Activated CD8-positive, alpha-beta T cell treated with anti-CD3 and anti-CD28 coated beads for 36 hours (primary cell): ENCODE measurements around the gene PSMC3IP. TPM values are rescaled to one million over a fixed set of nuclear protein-coding genes. Genes with fewer than 3 reads are reported as not detected.
"Not testable (repeated sequence)": the region's sequence is repeated elsewhere in the genome, so short reads cannot be mapped to it uniquely, and the experiment has no call there.

Experiments
- ATAC-seq: fragments of 200-7000 bp; cut with Tn5 transposase; one replicate; pipeline ENCODE4 v1.10.0; 2021; ENCODE audit warnings: mild to moderate bottlenecking, moderate library complexity
- CTCF ChIA-PET: fragments of 350-600 bp; sonication (Branson Sonifier 250); formaldehyde crosslinking; loops from one replicate; lab custom pipeline; 2021; ENCODE audit warnings: antibody characterized with exemption; lab: Charles Lee
- POLR2A ChIA-PET: fragments of 350-600 bp; sonication (Branson Sonifier 250); formaldehyde crosslinking; loops from one replicate; lab custom pipeline; 2021; ENCODE audit warnings: antibody characterized with exemption; lab: Charles Lee
- DNase-seq: peaks from one replicate; pipeline ENCODE4 v3.0.0-alpha.2; 2020
- H3K27ac Mint-ChIP-seq: one replicate; pipeline ENCODE4 v1.8.0; 2021; ENCODE audit warnings: mild to moderate bottlenecking, mixed read lengths
- H3K27me3 Mint-ChIP-seq: one replicate; pipeline ENCODE4 v1.8.0; 2021; ENCODE audit warnings: mixed read lengths
- H3K36me3 Mint-ChIP-seq: one replicate; pipeline ENCODE4 v1.8.0; 2021; ENCODE audit warnings: low read depth, mixed read lengths
- H3K4me1 Mint-ChIP-seq: one replicate; pipeline ENCODE4 v1.8.0; 2021; ENCODE audit warnings: low read depth, mixed read lengths
- H3K4me3 Mint-ChIP-seq: one replicate; pipeline ENCODE4 v1.8.0; 2021; ENCODE audit warnings: mild to moderate bottlenecking, moderate library complexity, mixed read lengths
- H3K9me3 Mint-ChIP-seq: one replicate; pipeline ENCODE4 v1.8.0; 2021; ENCODE audit warnings: mixed read lengths
- intact Hi-C: fragments of 100-400 bp; cut with micrococcal nuclease; formaldehyde crosslinking; loops from one replicate; pipeline ENCODE4 v1.10.0; 2022
- total RNA-seq, 2 experiments: library from RNA; stranded (reverse); gene quantifications; one replicate each; pipeline ENCODE4 v1.2.3, GENCODE V29; 2021
- TF ChIP-seq, protein P1 (sequence below): fragments of 200-600 bp; IDR thresholded peaks from one replicate; pipeline ENCODE4 v1.8.0; 2022; ENCODE audit warnings: antibody characterized with exemption, mild to moderate bottlenecking

Gene PSMC3IP
- total RNA-seq, 2 experiments from 2014 or later, result 18.1 to 21.4 TPM

DNA sequence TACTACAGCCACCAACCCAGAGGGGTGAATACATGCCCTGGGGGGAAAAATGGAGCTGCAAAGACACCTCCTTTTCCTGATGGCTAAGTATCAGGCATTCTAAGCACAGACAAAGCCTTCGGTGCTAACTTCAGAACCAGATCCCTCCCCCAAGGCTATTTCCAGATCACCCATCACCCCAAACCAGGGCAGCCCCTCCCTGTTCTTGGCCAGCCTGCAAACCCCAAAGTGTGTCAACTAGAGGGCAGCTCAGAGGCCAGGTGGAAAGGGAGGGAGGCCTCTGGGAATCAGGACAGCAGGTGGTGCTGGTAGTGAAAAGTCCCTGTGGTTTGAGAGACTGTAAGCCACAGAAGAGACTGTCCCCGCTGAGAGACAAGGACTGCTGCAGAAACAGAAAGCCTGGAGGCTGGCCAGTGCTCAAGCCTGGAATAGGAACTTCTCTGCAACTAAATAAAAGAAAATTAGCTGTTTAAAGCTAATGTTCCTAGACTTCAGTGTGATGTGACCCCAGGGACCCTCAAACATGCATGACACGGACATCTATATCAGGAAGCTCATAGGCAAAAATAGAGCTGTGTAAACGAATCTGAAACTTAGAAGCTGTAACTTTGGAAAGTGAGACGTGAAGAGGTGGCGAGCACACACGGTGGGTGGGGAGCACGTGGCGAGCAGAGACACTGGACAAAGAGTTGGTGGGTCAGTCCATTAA, 41.1 kb upstream of the PSMC3IP start:
- Mint-ChIP-seq H3K27ac (no peak overlapping the region), H3K4me3 (no peak overlapping the region), H3K27me3 (no peaks in the 10 kb centered on the region), H3K9me3 (no peaks in the 10 kb centered on the region), H3K4me1 (peaks cover 9% of the 10 kb centered on the region), H3K36me3 (peaks cover 22% of the 10 kb centered on the region)
- intact Hi-C loops, result no loop called here
- ATAC-seq, result no peak
- CTCF ChIA-PET, result interaction anchor here (0.8 to 1.8 kb wide), 3 partner anchors 9 to 79 kb away, joined by 3 to 5 read pairs (median 3); partner anchors contain the start of genes RETREG3 and TUBG1
- POLR2A ChIA-PET, result interaction anchor here (1.0 to 1.9 kb wide), 5 partner anchors 9 to 41 kb away, joined by 3 to 5 read pairs (median 3); partner anchors contain the start of genes PSMC3IP, RETREG3 and TUBG1
- TF ChIP-seq, protein P1, sequence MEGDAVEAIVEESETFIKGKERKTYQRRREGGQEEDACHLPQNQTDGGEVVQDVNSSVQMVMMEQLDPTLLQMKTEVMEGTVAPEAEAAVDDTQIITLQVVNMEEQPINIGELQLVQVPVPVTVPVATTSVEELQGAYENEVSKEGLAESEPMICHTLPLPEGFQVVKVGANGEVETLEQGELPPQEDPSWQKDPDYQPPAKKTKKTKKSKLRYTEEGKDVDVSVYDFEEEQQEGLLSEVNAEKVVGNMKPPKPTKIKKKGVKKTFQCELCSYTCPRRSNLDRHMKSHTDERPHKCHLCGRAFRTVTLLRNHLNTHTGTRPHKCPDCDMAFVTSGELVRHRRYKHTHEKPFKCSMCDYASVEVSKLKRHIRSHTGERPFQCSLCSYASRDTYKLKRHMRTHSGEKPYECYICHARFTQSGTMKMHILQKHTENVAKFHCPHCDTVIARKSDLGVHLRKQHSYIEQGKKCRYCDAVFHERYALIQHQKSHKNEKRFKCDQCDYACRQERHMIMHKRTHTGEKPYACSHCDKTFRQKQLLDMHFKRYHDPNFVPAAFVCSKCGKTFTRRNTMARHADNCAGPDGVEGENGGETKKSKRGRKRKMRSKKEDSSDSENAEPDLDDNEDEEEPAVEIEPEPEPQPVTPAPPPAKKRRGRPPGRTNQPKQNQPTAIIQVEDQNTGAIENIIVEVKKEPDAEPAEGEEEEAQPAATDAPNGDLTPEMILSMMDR, result no peak
- no peak for DNase-seq

DNA sequence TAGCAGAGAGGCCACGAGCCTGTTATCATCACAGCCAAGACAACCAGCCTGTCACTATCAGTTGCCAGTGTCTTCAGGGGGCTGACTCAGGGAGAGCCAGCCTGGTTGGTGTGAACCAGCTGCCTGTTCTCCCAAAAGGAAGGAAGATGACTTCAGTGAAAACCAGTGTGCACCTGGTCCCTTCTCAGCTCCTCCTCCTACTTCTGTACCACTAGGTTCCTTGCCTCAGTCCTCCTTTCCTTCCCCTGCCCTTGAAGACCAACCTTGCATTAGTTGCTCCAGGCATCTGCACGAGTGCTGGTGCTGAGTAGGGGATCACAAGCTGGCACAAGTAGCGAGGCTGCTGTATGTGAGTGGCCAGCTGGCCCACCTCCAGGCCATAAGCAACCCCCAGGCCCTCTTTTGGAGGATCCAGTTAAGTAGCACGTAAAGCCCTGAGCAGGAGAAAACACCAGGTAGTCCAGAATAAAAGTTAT, 40.5 kb upstream of the PSMC3IP start:
- H3K36me3 Mint-ChIP-seq, result peaks cover 24% of the 10 kb centered on the region
- no peaks in the 10 kb centered on the region for H3K9me3 Mint-ChIP-seq
- ChIA-PET CTCF (interaction anchor here (0.7 to 1.8 kb wide), 4 partner anchors 8 to 79 kb away, joined by 3 to 5 read pairs (median 3); partner anchors contain the start of genes RETREG3 and TUBG1), POLR2A (interaction anchor here (1.2 to 1.9 kb wide), 4 partner anchors 9 to 14 kb away, joined by 3 to 5 read pairs (median 4); partner anchors contain the start of genes RETREG3 and TUBG1)
- H3K27ac Mint-ChIP-seq, result no peak overlapping the region
- intact Hi-C loops, result no loop called here
- no peaks in the 10 kb centered on the region for H3K27me3 Mint-ChIP-seq
- H3K4me3 Mint-ChIP-seq, result no peak overlapping the region
- ATAC-seq (no peak), DNase-seq (no peak)
- H3K4me1 Mint-ChIP-seq, result peaks cover 9% of the 10 kb centered on the region
- TF ChIP-seq, protein P1, result no peak

DNA sequence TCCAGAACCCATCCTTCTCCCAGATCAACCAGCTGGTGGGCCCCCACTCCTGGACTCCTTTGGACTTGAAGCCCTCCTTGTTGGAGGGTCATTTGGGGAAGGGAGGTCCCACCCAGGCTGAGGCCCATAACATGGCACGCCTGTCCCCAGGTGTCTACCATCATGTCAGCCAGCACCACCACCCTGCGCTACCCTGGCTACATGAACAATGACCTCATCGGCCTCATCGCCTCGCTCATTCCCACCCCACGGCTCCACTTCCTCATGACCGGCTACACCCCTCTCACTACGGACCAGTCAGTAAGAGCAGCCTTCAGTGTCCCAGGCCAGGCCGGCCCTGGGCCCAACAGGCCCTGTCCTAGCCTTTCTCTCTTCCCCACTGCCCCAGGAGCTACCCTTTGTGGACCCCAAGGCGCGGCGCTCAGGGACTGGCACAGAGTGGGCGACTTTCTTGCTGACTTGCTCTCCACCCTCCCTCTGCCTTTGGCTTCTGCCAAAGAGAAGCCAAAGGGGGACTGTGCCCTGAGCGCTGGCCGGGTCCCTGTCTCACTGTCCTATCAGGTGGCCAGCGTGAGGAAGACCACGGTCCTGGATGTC, 36.3 kb upstream of the PSMC3IP start:
- CTCF ChIA-PET, result interaction anchor here (0.9 to 1.2 kb wide), 2 partner anchors 9 to 36 kb away, joined by 3 read pairs; partner anchors contain the start of gene PSMC3IP
- TF ChIP-seq, protein P1, result no peak

DNA sequence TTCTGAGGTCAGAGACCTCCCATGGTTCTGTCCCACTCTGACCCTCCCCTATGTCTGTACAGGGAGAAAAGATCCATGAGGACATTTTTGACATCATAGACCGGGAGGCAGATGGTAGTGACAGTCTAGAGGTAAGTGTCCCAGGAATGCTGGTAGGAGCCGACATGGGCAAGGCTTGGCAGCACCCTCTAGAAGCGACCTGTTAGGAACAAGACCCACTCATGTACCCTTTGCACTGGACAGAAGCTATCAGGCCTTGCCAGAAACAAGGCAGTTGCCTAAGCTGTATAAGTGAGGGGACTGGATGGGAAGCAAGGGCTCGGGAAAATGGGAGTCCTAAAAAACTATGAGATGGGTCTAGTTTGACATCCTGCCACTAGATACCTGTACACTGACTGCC, 34.5 kb upstream of the PSMC3IP start:
- Mint-ChIP-seq H3K4me1 (peaks cover 11% of the 10 kb centered on the region), H3K9me3 (no peaks in the 10 kb centered on the region), H3K27me3 (no peaks in the 10 kb centered on the region), H3K36me3 (peaks cover 36% of the 10 kb centered on the region), H3K27ac (no peak overlapping the region), H3K4me3 (no peak overlapping the region)
- ATAC-seq, result no peak
- intact Hi-C loops, result no loop called here
- DNase-seq, result no peak
- TF ChIP-seq, protein P1, result no peak
- CTCF ChIA-PET, result interaction anchor here (1.2 kb wide), 1 partner anchor 34 kb away, joined by 8 read pairs; the partner anchor contains the start of gene PSMC3IP
- POLR2A ChIA-PET, result no interaction called here

More for the DNA sequence above, 36.3 kb upstream of the PSMC3IP start:
- Mint-ChIP-seq H3K27me3 (no peaks in the 10 kb centered on the region), H3K27ac (no peak overlapping the region), H3K4me1 (peaks cover 9% of the 10 kb centered on the region), H3K36me3 (peaks cover 36% of the 10 kb centered on the region), H3K9me3 (no peaks in the 10 kb centered on the region), H3K4me3 (no peak overlapping the region)
- POLR2A ChIA-PET, result no interaction called here
- intact Hi-C loops, result no loop called here
- no peak for ATAC-seq
- DNase-seq, result no peak

DNA sequence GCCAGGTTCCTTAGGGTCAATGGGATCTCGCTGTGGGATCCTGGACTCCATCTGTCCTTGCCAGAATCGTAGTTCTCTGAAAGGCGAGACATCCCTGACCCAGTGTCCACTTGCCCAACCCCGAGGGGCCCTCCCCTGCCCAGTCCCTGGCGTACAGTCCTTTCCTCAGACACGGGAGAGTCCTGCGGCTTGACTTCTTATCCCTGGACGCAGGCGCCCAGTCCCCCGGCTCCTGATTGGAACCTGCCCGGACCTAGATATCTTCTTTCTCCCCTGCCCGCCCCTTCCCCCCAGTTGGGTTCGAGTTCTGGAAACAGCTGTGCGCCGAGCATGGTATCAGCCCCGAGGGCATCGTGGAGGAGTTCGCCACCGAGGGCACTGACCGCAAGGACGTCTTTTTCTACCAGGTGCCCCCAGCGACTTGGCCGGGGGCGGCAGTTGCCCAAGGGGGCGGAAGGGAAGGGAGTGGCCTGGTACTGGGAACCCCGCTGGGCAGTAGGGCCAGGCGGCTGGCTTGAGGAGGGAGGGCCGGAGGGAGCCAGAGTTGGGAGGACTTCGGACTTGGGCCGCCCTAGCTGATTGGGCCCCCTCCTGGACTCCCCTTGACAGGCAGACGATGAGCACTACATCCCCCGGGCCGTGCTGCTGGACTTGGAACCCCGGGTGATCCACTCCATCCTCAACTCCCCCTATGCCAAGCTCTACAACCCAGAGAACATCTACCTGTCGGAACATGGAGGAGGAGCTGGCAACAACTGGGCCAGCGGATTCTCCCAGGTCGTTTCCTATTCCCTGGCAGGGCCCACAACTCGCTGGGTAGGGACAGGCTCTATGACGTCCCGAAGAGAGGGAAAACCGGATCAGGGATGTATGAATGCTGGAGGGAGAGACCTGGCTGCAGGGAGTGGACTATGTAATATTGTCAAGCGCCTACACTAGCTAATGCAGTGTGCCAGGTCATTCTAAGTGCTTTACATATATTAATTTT, 32.6 kb upstream of the PSMC3IP start:
- peaks cover 29% of the 10 kb centered on the region for H3K36me3 Mint-ChIP-seq
- CTCF ChIA-PET, result interaction anchor here (0.9 to 3.3 kb wide), 6 partner anchors 8 to 388 kb away, joined by 3 to 33 read pairs (median 5); partner anchors contain the start of genes PSMC3IP and RPL27
- ATAC-seq, intact Hi-C loops, H3K27me3 Mint-ChIP-seq, H3K9me3 Mint-ChIP-seq: not testable (repeated sequence)
- peak overlapping the region; percentile 99 for H3K4me3 Mint-ChIP-seq
- peak; percentile 35 for DNase-seq
- POLR2A ChIA-PET, result interaction anchor here (0.6 to 2.0 kb wide), 7 partner anchors 8 to 224 kb away, joined by 3 to 12 read pairs (median 4); partner anchors contain the start of gene PSMC3IP
- H3K27ac Mint-ChIP-seq, result peak overlapping the region; percentile 97
- peaks cover 26% of the 10 kb centered on the region for H3K4me1 Mint-ChIP-seq
